SK-N-SH treated with all-trans-retinoic acid at 6 μM for 48 hours (cell line): ENCODE data around the gene CACNA2D3.

Experiments
- ARNTL ChIP-seq: fragments of 450-650 bp; formaldehyde crosslinking; IDR thresholded peaks from 2 replicates; pipeline ENCODE4 v1.5.0; 2020; ENCODE audit warnings: low read depth, mild to moderate bottlenecking, moderate library complexity, borderline replicate concordance
- BACH2 ChIP-seq: fragments of 250-450 bp; sonication (Bioruptor Pico); IDR thresholded peaks from 2 replicates; pipeline ENCODE4 v1.9.0; 2021; ENCODE audit warnings: mild to moderate bottlenecking, borderline replicate concordance
- CREB5 ChIP-seq: fragments of 250-450 bp; sonication (Bioruptor Pico); IDR thresholded peaks from 2 replicates; pipeline ENCODE4 v1.5.1; 2020; ENCODE audit warnings: low read depth, mild to moderate bottlenecking, moderate library complexity
- CSDC2 ChIP-seq: fragments of 250-450 bp; sonication (Bioruptor Pico); IDR thresholded peaks from 2 replicates; pipeline ENCODE4 v1.5.0; 2020; ENCODE audit warnings: mild to moderate bottlenecking, moderate library complexity
- ESRRG ChIP-seq: fragments of 250-450 bp; sonication (Bioruptor Pico); IDR thresholded peaks from 2 replicates; pipeline ENCODE4 v1.6.1; 2021; ENCODE audit warnings: mild to moderate bottlenecking
- OSR1 ChIP-seq: fragments of 250-450 bp; sonication (Bioruptor Pico); IDR thresholded peaks from 2 replicates; pipeline ENCODE4 v1.8.0; 2022; ENCODE audit warnings: moderate library complexity, mild to moderate bottlenecking, inconsistent platforms
- PATZ1 ChIP-seq: fragments of 250-450 bp; sonication (Bioruptor Pico); IDR thresholded peaks from 2 replicates; pipeline ENCODE4 v1.8.0; 2020; ENCODE audit warnings: mild to moderate bottlenecking, moderate library complexity, borderline replicate concordance
- POU6F1 ChIP-seq: fragments of 250-450 bp; sonication (Bioruptor Pico); IDR thresholded peaks from 2 replicates; pipeline ENCODE4 v1.8.0; 2021; ENCODE audit warnings: low read depth, mild to moderate bottlenecking, moderate library complexity, borderline replicate concordance
- TSHZ2 ChIP-seq: fragments of 250-450 bp; sonication (Bioruptor Pico); IDR thresholded peaks from 2 replicates; pipeline ENCODE4 v1.5.0; 2020; ENCODE audit warnings: mild to moderate bottlenecking, moderate library complexity
- ZFP3 ChIP-seq: fragments of 250-450 bp; sonication (Bioruptor Pico); IDR thresholded peaks from 2 replicates; pipeline ENCODE4 v1.5.0; 2020; ENCODE audit warnings: mild to moderate bottlenecking, moderate library complexity
- ZFP30 ChIP-seq: fragments of 450-650 bp; formaldehyde crosslinking; IDR thresholded peaks from 2 replicates; pipeline ENCODE4 v1.5.0; 2022; ENCODE audit warnings: mild to moderate bottlenecking, moderate library complexity
- ZNF70 ChIP-seq: fragments of 450-650 bp; formaldehyde crosslinking; IDR thresholded peaks from 2 replicates; pipeline ENCODE4 v1.5.0; 2020; ENCODE audit warnings: mild to moderate bottlenecking, moderate library complexity

- TF ChIP-seq ARNTL (CRISPR knock-in tag): no peak
- no peak for TF ChIP-seq BACH2 (CRISPR knock-in tag)
- no peak for TF ChIP-seq ESRRG (CRISPR knock-in tag)
- TF ChIP-seq CREB5: no peak
- TF ChIP-seq ZFP30 (CRISPR knock-in tag): no peak
- TF ChIP-seq ZFP3 (CRISPR knock-in tag): no peak
- TF ChIP-seq PATZ1 (CRISPR knock-in tag): no peak
- no peak for TF ChIP-seq ZNF70 (CRISPR knock-in tag)
- TF ChIP-seq POU6F1 (CRISPR knock-in tag): no peak
- no peak for TF ChIP-seq CSDC2
- no peak for TF ChIP-seq TSHZ2 (CRISPR knock-in tag)
- TF ChIP-seq OSR1 (CRISPR knock-in tag): no peak
Measured at GRCh38 chr3:54818942-54819341, 696.6 kb downstream of the CACNA2D3 start.
